Osteocyte (in vitro differentiated cells): ENCODE results near the gene ZNF423. TPM values are rescaled to one million over a fixed set of nuclear protein-coding genes. Genes with fewer than 3 reads are reported as not detected.
"Not testable (repeated sequence)": the region's sequence is repeated elsewhere in the genome, so short reads cannot be mapped to it uniquely, and the experiment has no call there.

Source experiments
- DNase-seq: peaks from one replicate; pipeline ENCODE4 v3.0.0; 2021; ENCODE audit warnings: mixed read lengths; ENCODE audit not compliant: unreplicated experiment; ENCODE audit errors: extremely low spot score
- H3K27ac Mint-ChIP-seq: one replicate; pipeline ENCODE4 v1.8.0; 2021; ENCODE audit warnings: mild to moderate bottlenecking, mixed read lengths; ENCODE audit not compliant: unreplicated experiment
- H3K27me3 Mint-ChIP-seq: one replicate; pipeline ENCODE4 v1.8.0; 2021; ENCODE audit warnings: mixed read lengths; ENCODE audit not compliant: unreplicated experiment
- H3K36me3 Mint-ChIP-seq: one replicate; pipeline ENCODE4 v1.8.0; 2021; ENCODE audit warnings: mixed read lengths; ENCODE audit not compliant: unreplicated experiment
- H3K4me1 Mint-ChIP-seq: one replicate; pipeline ENCODE4 v1.8.0; 2021; ENCODE audit warnings: mixed read lengths; ENCODE audit not compliant: unreplicated experiment
- H3K4me3 Mint-ChIP-seq: one replicate; pipeline ENCODE4 v1.8.0; 2021; ENCODE audit warnings: mild to moderate bottlenecking, moderate library complexity, mixed read lengths; ENCODE audit not compliant: unreplicated experiment
- H3K9me3 Mint-ChIP-seq: one replicate; pipeline ENCODE4 v1.8.0; 2021; ENCODE audit warnings: mixed read lengths; ENCODE audit not compliant: unreplicated experiment
- CTCF ChIP-seq: fragments of 200-600 bp; sonication (generic); IDR thresholded peaks from 2 replicates; pipeline ENCODE4 v1.5.0; 2021; ENCODE audit warnings: antibody characterized with exemption, mild to moderate bottlenecking, moderate library complexity
- total RNA-seq: library from RNA; stranded (reverse); gene quantifications from 2 replicates; pipeline ENCODE4 v1.2.1, GENCODE V29; 2021

Gene ZNF423
- total RNA-seq, 1 donor from 2014 or later, result 25.1 TPM

DNA sequence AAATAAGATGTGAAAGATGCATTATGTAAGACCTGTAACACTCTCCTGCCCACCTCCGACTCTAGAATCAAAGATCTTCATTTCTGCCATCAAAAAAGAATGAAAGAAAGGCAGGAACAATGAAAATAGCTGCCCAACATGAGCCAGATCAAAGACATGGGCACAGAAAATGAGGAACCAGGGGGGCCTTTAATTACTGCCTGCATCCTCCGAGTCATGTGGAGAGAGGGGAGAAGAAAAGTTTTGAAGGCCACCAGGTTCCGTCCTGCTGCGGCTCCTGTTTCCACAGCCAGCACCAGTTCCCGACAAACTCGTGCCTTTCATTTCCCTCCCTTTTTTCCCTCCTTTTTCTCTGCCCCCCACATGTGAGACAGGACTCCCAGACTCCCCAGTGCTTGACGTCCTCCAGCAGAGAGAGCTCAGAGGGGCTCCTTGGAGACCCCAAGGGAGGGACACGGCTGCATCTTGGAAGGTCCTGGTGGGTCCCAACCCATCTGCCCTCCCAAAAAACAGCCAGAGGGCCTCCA, 168.4 kb downstream of the ZNF423 start:
- Mint-ChIP-seq H3K4me1 (peaks cover 3% of the 10 kb centered on the region), H3K27me3 (peaks cover 20% of the 10 kb centered on the region), H3K36me3 (peaks cover 9% of the 10 kb centered on the region), H3K4me3 (no peak overlapping the region), H3K27ac (no peak overlapping the region), H3K9me3 (no peaks in the 10 kb centered on the region)
- no peak for TF ChIP-seq CTCF
- DNase-seq, result no peak

DNA sequence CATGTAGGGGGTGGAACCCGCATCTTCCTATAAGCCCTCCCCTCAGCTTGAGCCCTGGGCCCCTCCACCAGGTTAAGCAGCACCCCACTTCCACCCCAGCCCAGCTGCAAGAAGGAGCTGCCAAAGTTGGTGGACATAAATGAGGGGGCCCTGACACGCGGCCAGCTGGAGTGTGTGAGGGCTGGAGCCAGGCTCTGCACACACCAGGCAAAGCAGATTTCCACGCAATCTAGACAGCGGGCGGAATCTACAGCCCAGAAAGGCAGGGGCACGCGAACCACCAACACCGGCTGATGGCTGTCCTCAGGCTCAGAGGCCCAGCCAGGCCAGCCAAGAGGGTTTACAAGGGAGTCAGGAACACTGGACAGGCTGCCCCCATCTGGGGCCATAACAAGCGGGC, 171.2 kb downstream of the ZNF423 start:
- Mint-ChIP-seq H3K27me3 (peaks cover 24% of the 10 kb centered on the region), H3K9me3 (no peaks in the 10 kb centered on the region), H3K4me1 (peaks cover 3% of the 10 kb centered on the region), H3K36me3 (peaks cover 12% of the 10 kb centered on the region), H3K4me3 (no peak overlapping the region), H3K27ac (no peak overlapping the region)
- DNase-seq, result no peak
- TF ChIP-seq CTCF, result no peak

GRCh38 chr16:49682577-49683165, 173.2 kb downstream of the ZNF423 start:
- no peaks in the 10 kb centered on the region for H3K9me3 Mint-ChIP-seq
- H3K4me1 Mint-ChIP-seq, result peaks cover 3% of the 10 kb centered on the region
- no peak for TF ChIP-seq CTCF
- H3K4me3 Mint-ChIP-seq, result no peak overlapping the region
- DNase-seq, result no peak
- peaks cover 7% of the 10 kb centered on the region for H3K36me3 Mint-ChIP-seq
- H3K27ac Mint-ChIP-seq, result no peak overlapping the region
- peaks cover 17% of the 10 kb centered on the region for H3K27me3 Mint-ChIP-seq

DNA sequence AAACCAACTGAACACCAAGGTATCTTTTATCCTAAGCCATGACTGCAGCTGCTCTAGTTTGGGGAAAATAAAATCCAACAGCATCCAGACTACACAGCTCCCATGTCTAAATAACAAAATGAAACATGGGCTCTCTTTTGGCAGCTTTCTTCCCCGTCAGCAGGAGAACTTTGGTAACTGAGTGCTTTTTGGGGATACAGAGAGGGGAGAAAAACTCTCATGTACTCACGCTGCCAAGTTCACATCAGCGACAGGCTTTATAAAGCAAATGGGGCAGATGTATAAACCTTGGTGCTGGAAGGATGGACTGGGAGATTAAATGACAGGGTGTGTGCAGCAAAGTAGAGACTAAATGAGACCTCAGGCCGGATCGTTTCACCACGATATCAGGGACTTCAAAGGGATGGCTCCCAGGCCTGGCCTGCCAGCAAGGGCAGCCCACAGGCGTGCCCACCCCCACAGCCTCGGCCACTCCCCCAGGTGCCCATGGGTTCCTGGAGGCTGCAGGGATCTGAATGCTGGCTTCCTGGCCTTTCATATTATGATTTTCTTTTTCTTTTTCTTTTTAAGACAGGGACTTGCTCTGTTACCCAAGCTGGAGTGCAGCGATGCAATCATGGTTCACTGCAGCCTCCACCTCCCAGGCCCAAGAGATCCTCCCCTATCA, 174.6 kb downstream of the ZNF423 start:
- H3K27me3 Mint-ChIP-seq, result peaks cover 12% of the 10 kb centered on the region
- no peak for TF ChIP-seq CTCF
- no peak overlapping the region for H3K27ac Mint-ChIP-seq
- H3K4me3 Mint-ChIP-seq, result no peak overlapping the region
- no peaks in the 10 kb centered on the region for H3K4me1 Mint-ChIP-seq
- H3K36me3 Mint-ChIP-seq, result peaks cover 7% of the 10 kb centered on the region
- no peak for DNase-seq
- no peaks in the 10 kb centered on the region for H3K9me3 Mint-ChIP-seq

DNA sequence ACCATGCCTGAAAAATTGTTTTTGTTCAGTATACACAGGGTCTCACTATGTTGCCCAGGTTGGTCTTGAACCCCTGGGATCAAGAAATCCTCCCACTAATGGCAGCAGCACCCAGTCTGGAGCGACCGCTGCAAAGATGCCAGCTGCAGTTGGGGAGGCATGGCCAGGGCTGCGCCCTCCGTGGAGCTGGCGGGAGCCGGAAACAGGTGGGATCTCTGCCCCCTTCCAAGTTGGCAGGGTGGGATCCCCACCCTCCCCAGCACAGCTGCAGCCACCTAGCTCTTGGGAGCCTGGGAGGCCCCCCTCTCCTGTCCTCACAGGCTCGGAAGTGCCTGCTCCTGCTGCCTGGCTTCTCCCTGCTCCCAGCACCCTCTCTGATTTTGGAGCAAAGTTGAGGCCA, 176.8 kb downstream of the ZNF423 start:
- no peak overlapping the region for H3K27ac Mint-ChIP-seq
- H3K36me3 Mint-ChIP-seq, result peaks cover 3% of the 10 kb centered on the region
- H3K4me3 Mint-ChIP-seq, result no peak overlapping the region
- no peaks in the 10 kb centered on the region for H3K9me3 Mint-ChIP-seq
- no peak for TF ChIP-seq CTCF
- no peaks in the 10 kb centered on the region for H3K4me1 Mint-ChIP-seq
- H3K27me3 Mint-ChIP-seq, result peaks cover 6% of the 10 kb centered on the region
- no peak for DNase-seq

- H3K4me1 Mint-ChIP-seq, H3K4me3 Mint-ChIP-seq, H3K27me3 Mint-ChIP-seq, H3K36me3 Mint-ChIP-seq, H3K27ac Mint-ChIP-seq, DNase-seq, H3K9me3 Mint-ChIP-seq: not testable (repeated sequence)
Observed at GRCh38 chr16:49677661-49678060, 178.3 kb downstream of the ZNF423 start.
